ELF-1 (cell line): ENCODE data around the gene KIAA0319L.

Source experiments
- DNase-seq: peaks from one replicate; pipeline ENCODE4 v3.0.0-alpha.2; 2016; ENCODE audit warnings: low read depth, low spot score

KIAA0319L gene

DNA sequence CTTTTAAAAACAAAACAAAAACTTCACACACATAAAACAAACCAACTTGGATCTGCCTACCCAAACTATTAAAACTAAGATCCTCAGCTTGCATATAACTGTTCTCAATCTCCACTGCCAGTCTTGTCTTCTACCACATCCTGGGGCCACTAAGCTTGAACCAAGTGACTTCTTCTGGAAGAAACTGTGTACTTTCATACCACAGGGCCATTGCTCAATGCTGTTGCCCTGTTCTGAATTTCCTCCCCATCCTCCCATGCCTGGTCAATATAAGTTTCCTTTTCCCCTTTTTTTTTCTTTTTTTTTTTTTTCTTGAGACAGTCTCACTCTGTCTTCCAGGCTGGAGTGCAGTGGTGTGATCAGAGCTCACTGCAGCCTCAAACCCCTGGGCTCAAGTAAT, 109.9 kb downstream of the KIAA0319L start:
- DNase-seq = no peak

DNA sequence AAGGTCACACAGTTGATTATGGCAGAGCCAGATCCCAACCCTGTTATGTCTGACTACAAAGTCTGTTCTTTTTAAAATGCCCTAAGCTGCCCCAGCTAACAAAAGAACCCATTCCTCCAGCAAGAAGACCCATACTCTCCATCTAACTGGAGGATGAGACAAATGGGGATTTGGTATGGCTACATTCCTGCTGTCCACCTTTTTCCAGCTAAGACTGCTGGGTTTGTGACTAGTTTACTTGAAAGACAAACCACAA, 112.8 kb downstream of the KIAA0319L start:
- no peak for DNase-seq

DNA sequence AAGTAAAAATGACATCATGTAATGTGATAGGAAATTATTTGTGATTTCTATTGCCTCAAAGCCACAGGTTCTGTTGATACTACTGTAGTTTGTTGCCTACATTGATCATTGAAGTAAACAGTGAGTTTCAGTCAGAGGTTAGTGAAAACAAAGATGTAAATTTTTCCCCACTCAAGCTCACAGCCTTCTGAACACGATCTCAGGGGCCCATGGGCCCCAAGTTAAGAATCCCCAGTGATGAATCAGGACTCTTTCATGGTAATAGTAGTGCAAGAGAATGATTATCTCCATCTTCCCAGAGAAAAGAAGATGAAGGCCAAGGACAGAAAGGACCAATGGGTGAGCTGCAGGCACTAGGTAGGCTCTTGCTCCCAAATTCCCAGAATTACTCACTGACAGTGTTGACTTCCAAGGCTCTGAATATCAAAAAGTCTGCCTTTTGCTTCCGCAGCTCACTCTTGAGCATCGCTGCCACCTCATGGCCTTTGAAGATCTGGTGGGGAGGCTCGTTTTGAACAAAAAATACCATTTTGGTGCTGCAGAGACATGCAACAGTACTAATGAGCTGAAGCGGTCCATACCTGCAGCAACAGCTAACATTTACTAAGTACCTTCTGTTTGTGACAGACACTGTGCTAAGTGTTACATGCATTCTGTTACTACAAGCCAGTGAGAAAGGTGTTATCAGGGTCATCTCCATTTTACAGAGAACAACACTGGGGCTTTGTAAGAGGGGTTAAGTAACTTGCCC, 113.3 kb downstream of the KIAA0319L start:
- peak; percentile 17 for DNase-seq

DNA sequence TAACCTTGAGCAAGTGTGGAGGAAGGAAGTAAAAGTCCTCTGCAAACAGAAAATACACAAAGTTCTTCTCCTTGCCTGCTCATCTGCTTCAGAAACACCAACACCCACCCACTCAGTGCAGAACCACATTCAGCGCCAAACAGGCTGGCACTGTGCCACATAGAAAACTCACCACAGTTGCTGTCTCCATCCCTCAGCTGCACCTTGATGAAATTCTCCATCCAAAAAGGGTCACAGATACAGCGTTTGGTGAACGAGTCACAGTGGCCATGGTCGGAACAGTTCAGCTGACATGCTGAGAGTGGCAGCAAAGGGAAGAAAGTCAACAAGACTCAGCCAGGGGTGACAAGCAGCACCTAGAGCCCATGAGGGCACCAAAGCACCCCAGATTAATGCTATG, 114.5 kb downstream of the KIAA0319L start:
- no peak for DNase-seq

GRCh38 chr1:35441926-35442579, 115.2 kb downstream of the KIAA0319L start:
- no peak for DNase-seq

GRCh38 chr1:35439626-35440025, 117.6 kb downstream of the KIAA0319L start:
- DNase-seq = no peak

- DNase-seq = no peak
These were observed 120.0 kb downstream of the KIAA0319L start for GRCh38 chr1:35437200-35437599.

- no peak for DNase-seq
These were observed 121.1 kb downstream of the KIAA0319L start for GRCh38 chr1:35436078-35436477.

DNA sequence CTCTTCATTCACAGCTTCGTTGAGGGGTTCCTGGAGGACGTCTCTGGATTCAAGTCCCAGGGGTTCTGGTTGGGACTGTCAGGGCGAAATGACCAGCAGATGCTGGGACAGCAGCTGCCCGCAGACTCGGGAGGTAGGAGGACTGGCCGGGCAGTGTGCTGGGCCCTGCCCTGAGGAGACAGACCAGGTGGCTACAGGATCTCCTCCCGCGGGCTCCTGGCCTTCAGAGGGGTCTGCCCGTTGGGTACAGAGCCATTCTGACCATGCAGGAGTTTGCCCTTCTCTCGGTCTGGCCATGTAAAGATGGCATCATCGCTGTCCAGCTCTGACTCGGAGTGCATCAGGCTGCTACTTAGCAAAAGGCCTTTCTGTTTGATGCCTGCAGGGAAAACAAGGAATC, 122.5 kb downstream of the KIAA0319L start:
- no peak for DNase-seq

DNA sequence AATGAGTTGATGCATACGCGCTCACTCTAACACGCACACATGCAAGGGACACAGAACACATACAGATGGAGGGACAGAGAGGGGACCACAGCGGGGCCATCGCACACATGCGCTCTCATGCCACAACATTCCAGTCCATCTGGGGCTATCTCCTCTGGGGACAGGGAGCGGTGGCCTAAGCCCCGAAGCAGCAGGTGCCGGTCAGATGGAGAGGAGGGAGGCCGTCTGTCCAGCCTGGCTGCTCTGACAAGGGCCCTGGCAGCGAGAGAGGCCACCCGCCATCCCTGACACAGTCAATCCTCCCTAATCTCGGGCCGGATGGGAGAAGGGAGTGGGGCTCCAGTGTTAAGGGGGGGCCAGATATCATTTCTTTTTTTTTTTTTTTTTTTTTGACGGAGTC, 123.5 kb downstream of the KIAA0319L start:
- no peak for DNase-seq

DNA sequence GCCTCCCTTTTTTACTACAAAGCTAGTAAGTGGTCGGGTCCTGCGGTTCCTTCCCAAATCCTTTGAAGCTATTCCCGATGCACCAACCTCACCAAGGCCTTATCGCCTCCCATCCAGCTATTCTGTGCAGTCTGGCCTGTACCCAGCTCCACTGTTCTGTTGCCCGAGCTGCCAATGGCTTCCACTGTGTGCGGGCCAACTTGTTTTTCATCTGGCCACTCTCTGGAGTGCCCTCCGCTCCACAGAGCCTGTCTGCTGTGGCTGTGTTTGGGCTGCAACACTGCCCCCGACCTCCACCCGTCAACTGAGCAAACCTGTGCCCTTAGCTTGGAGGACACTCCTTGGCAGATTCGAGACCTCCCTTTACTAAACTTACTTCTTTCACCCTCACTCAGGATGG, 125.0 kb downstream of the KIAA0319L start:
- no peak for DNase-seq

DNA sequence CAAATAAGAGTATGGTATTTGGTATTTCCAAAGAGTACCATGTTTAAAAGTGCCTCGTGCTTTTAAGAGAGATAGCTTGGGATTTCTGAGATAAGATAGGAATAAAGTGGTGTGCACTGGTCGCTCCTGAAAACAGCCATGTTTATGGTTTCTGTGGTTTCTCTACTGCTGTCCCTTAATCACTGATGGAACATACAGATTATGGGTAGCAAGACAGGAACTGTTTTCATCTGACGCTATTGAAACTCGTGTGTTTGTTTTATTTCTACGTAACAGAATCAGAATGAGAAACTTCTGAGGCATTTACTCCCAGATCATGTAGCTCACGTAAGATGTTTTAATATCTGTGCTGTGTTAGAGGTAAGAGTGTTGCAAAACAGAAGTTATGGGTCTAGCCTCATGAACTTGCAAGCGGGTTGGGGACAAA, 126.0 kb downstream of the KIAA0319L start:
- DNase-seq = no peak

DNA sequence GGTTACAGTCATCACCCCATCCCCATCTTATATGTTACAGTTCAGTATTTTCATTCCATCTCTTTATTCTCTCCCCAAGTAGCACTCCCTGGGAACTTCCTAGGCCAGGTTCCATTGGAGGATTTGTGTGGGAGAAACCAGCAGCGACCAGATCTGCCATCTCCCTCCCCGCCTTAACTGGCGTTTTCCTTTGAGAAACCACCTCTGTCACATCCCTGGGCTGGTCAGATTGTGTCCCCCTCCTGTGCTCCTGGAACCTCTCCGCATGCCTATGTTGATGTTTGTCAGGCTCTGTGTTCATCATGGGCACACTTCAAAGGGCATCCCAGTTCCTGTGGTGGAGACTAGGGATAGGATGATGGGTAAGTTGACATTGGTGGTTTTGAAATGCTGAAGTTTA, 126.4 kb downstream of the KIAA0319L start:
- DNase-seq = no peak

GRCh38 chr1:35428360-35428759, 128.8 kb downstream of the KIAA0319L start:
- DNase-seq = no peak

GRCh38 chr1:35426097-35426586, 131.1 kb downstream of the KIAA0319L start:
- DNase-seq = no peak

- no peak for DNase-seq
These were observed 148.3 kb downstream of the KIAA0319L start for GRCh38 chr1:35408925-35409324.

DNA sequence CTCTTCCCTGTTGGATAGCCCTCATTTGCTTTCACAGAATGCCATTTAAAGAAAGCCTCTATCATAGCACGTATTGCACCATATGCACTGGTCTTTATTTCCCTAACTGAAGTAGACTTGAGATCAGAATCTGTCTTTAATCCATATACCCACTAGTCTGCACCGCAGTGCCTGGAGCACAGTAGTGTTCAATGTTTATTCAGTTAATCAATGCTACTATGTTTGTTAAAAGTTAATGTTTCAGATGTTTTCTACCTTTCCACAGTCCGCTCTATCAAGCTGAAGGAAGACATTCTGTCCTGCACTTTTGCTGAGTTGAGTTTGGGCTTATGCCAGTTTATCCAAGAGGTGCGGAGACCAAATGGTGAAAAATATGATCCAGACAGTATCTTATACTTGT, 149.5 kb downstream of the KIAA0319L start:
- DNase-seq = no peak

- no peak for DNase-seq
These were observed 151.1 kb downstream of the KIAA0319L start for GRCh38 chr1:35406103-35406502.

GRCh38 chr1:35401049-35401448, 156.2 kb downstream of the KIAA0319L start:
- DNase-seq = no peak

GRCh38 chr1:35398739-35399138, 158.5 kb downstream of the KIAA0319L start:
- no peak for DNase-seq

GRCh38 chr1:35394386-35394785, 162.8 kb downstream of the KIAA0319L start:
- DNase-seq = no peak

- DNase-seq = peak; percentile 60
These were observed 166.4 kb downstream of the KIAA0319L start for GRCh38 chr1:35390600-35391494.
